A549 treated with CpdA at 1 μM for 4 hours (cell line): ENCODE results near the gene TRIM67. TPM values are rescaled to one million over a fixed set of nuclear protein-coding genes. Genes with fewer than 3 reads are reported as not detected.

Source experiments
- total RNA-seq: library from RNA; stranded (reverse); fragments of 200-300 nt; extraction: Qiagen RNA extraction; gene quantifications from 5 replicates; pipeline ENCODE4 v1.2.3, GENCODE V29; 2022; ENCODE audit warnings: low read depth

The TRIM67 gene
- 0.16 to 0.28 TPM (median 0.21 TPM) in 5 replicates for total RNA-seq

GRCh38 chr1:231161667-231162296 lies at the start of gene TRIM67:
TRIM67 (plus strand) TSS chr1:231162058; CDS start chr1:231162970, 912 bp downstream.

GRCh38 chr1:231240883-231241735 lies 79.3 kb downstream of the TRIM67 start, which contains the start of gene GNPAT:
GNPAT (plus strand) TSS chr1:231241212; CDS start chr1:231241379, 167 bp downstream.

Other genes starting within 250 kb of the TRIM67 start
- 8.0 to 12.1 TPM (median 10.5 TPM) in 5 replicates for gene TTC13, start 183.2 kb upstream of the TRIM67 start, total RNA-seq
- gene ARV1, start 183.0 kb upstream of the TRIM67 start, total RNA-seq: 24.0 to 25.9 TPM (median 25.3 TPM) in 5 replicates
- 14.4 to 18.5 TPM (median 17.2 TPM) in 5 replicates for gene FAM89A, start 121.8 kb upstream of the TRIM67 start, total RNA-seq
- gene GNPAT, start 79.2 kb downstream of the TRIM67 start, total RNA-seq: 34.0 to 41.5 TPM (median 37.5 TPM) in 5 replicates
- 7.3 to 9.6 TPM (median 7.8 TPM) in 5 replicates for gene EXOC8, start 175.8 kb downstream of the TRIM67 start, total RNA-seq
- 11.6 to 12.7 TPM (median 12.5 TPM) in 5 replicates for gene SPRTN, start 176.2 kb downstream of the TRIM67 start, total RNA-seq